SK-N-MC (cell line): Measurements from ENCODE around the gene TRMU.

Source experiments
- DNase-seq: peaks from one replicate; pipeline ENCODE4 v3.0.0-alpha.2; 2011; ENCODE audit warnings: low read depth, low spot score
- H3K27ac ChIP-seq: fragments of 200-600 bp; sonication (generic); 2 replicates; pipeline ENCODE4 v1.5.1; 2016; ENCODE audit warnings: mixed run types
- H3K36me3 ChIP-seq: fragments of 200-600 bp; sonication (generic); 2 replicates; pipeline ENCODE4 v1.6.1; 2017; ENCODE audit warnings: antibody characterized with exemption, low read length, mixed read lengths; ENCODE audit not compliant: insufficient read depth
- H3K4me3 ChIP-seq: fragments of 200-600 bp; sonication (generic); 2 replicates; pipeline ENCODE4 v1.5.1; 2016
- H3K9ac ChIP-seq: fragments of 200-600 bp; sonication (generic); 2 replicates; pipeline ENCODE4 v1.8.0; 2017; ENCODE audit warnings: mixed run types, mixed read lengths; ENCODE audit not compliant: insufficient read length
- H3K9me3 ChIP-seq: fragments of 200-600 bp; sonication (generic); 2 replicates; pipeline ENCODE4 v1.6.1; 2017; ENCODE audit warnings: low read depth, mild to moderate bottlenecking, antibody characterized with exemption, low read length, moderate library complexity, mixed read lengths
- EZH2 ChIP-seq: fragments of 200-600 bp; sonication (generic); IDR thresholded peaks from one replicate; pipeline ENCODE4 v1.6.1; 2017; ENCODE audit warnings: antibody characterized with exemption
- FOXP2 ChIP-seq: optimal IDR thresholded peaks from 2 replicates; pipeline ENCODE3; 2011; ENCODE audit warnings: mild to moderate bottlenecking, moderate library complexity; ENCODE audit not compliant: insufficient read depth; ENCODE audit errors: extremely low read length, control extremely low read depth
- POLR2AphosphoS5 ChIP-seq: IDR thresholded peaks from 2 replicates; pipeline ENCODE4 v1.6.1; 2012; ENCODE audit warnings: mild to moderate bottlenecking, low read depth, low read length, borderline replicate concordance

TRMU gene

GRCh38 chr22:46290843-46291785 is 44.4 kb upstream of the TRMU start:
- Histone ChIP-seq H3K9ac (no peak overlapping the region), H3K9me3 (no peaks in the 10 kb centered on the region), H3K4me3 (no peak overlapping the region), H3K27ac (no peak overlapping the region), H3K36me3 (no peaks in the 10 kb centered on the region)
- no peak for DNase-seq
- no peak for TF ChIP-seq EZH2
- no peak for TF ChIP-seq POLR2AphosphoS5
- no peak for TF ChIP-seq FOXP2

- Histone ChIP-seq H3K9me3 (no peaks in the 10 kb centered on the region), H3K27ac (no peak overlapping the region), H3K36me3 (no peaks in the 10 kb centered on the region), H3K9ac (no peak overlapping the region), H3K4me3 (no peak overlapping the region)
- no peak for TF ChIP-seq POLR2AphosphoS5
- no peak for TF ChIP-seq EZH2
- no peak for TF ChIP-seq FOXP2
- DNase-seq = no peak
Measured at GRCh38 chr22:46292173-46292572, 43.3 kb upstream of the TRMU start.

GRCh38 chr22:46292732-46293131 is 42.8 kb upstream of the TRMU start:
- no peaks in the 10 kb centered on the region for H3K36me3 ChIP-seq
- no peak overlapping the region for H3K4me3 ChIP-seq
- no peak for DNase-seq
- H3K9ac ChIP-seq = no peak overlapping the region
- no peak for TF ChIP-seq FOXP2
- no peak for TF ChIP-seq EZH2
- no peak for TF ChIP-seq POLR2AphosphoS5
- H3K9me3 ChIP-seq = no peaks in the 10 kb centered on the region
- H3K27ac ChIP-seq = peak overlapping the region; percentile 91

- TF ChIP-seq FOXP2 (no peak), POLR2AphosphoS5 (peak; percentile 45; the same call in 1 of the 2 replicates), EZH2 (no peak)
- DNase-seq = peak; percentile 56
- H3K27ac ChIP-seq = peak overlapping the region; percentile 91
- H3K36me3 ChIP-seq = peaks cover 7% of the 10 kb centered on the region
- no peaks in the 10 kb centered on the region for H3K9me3 ChIP-seq
- H3K9ac ChIP-seq = peak overlapping the region; percentile 53
- H3K4me3 ChIP-seq = peak overlapping the region; percentile 56
Measured at GRCh38 chr22:46293577-46294260, 41.8 kb upstream of the TRMU start.

- Histone ChIP-seq H3K9me3 (no peaks in the 10 kb centered on the region), H3K27ac (peak overlapping the region; percentile 42; the same call in 1 of the 2 replicates), H3K9ac (no peak overlapping the region), H3K36me3 (peaks cover 15% of the 10 kb centered on the region), H3K4me3 (no peak overlapping the region)
- DNase-seq = no peak
- TF ChIP-seq FOXP2 (no peak), POLR2AphosphoS5 (no peak), EZH2 (no peak)
Measured at GRCh38 chr22:46294784-46295183, 40.7 kb upstream of the TRMU start.

GRCh38 chr22:46295277-46295971 is 40.1 kb upstream of the TRMU start:
- H3K27ac ChIP-seq = peak overlapping the region; percentile 75; the same call in 1 of the 2 replicates
- no peak for DNase-seq
- TF ChIP-seq EZH2 (no peak), FOXP2 (no peak), POLR2AphosphoS5 (no peak)
- peak overlapping the region; percentile 96 for H3K4me3 ChIP-seq
- H3K36me3 ChIP-seq = peaks cover 20% of the 10 kb centered on the region
- no peak overlapping the region for H3K9ac ChIP-seq
- no peaks in the 10 kb centered on the region for H3K9me3 ChIP-seq

- TF ChIP-seq FOXP2 = peak; percentile 43
- no peak for TF ChIP-seq EZH2
- TF ChIP-seq POLR2AphosphoS5 = peak; percentile 77
- peak; percentile 73 for DNase-seq
- Histone ChIP-seq H3K27ac (peak within 1 kb of the TSS; percentile 75), H3K4me3 (peak within 1 kb of the TSS; percentile 96), H3K36me3 (peaks cover 29% of the 10 kb centered on the region), H3K9ac (peak within 1 kb of the TSS; percentile 78), H3K9me3 (no peaks in the 10 kb centered on the region)
Measured at GRCh38 chr22:46296257-46297150, 39.0 kb upstream of the TRMU start, which contains the start of gene GTSE1. GTSE1 (plus strand) TSS chr22:46296870; CDS start chr22:46297401, 531 bp downstream.
